ENCODE measurements around the gene PLB1. TPM values are rescaled to one million over a fixed set of nuclear protein-coding genes. Genes with fewer than 3 reads are reported as not detected.

The PLB1 gene
- total RNA-seq, 1 experiment from 2014 or later, result 0.91 TPM

GRCh38 chr2:28612131-28612812, 116.4 kb downstream of the PLB1 start:
- H3K9me3 Mint-ChIP-seq (ENCODE audit: unreplicated experiment), result peaks cover 6% of the 10 kb centered on the region

GRCh38 chr2:28613186-28613585, 117.3 kb downstream of the PLB1 start:
- TF ChIP-seq, protein P1, sequence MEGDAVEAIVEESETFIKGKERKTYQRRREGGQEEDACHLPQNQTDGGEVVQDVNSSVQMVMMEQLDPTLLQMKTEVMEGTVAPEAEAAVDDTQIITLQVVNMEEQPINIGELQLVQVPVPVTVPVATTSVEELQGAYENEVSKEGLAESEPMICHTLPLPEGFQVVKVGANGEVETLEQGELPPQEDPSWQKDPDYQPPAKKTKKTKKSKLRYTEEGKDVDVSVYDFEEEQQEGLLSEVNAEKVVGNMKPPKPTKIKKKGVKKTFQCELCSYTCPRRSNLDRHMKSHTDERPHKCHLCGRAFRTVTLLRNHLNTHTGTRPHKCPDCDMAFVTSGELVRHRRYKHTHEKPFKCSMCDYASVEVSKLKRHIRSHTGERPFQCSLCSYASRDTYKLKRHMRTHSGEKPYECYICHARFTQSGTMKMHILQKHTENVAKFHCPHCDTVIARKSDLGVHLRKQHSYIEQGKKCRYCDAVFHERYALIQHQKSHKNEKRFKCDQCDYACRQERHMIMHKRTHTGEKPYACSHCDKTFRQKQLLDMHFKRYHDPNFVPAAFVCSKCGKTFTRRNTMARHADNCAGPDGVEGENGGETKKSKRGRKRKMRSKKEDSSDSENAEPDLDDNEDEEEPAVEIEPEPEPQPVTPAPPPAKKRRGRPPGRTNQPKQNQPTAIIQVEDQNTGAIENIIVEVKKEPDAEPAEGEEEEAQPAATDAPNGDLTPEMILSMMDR (IDR thresholded peaks at IDR 0.05; ENCODE audit: unreplicated experiment), result no peak
- no TSS peak for BruUV-seq (replicated peaks)
- ChIA-PET POLR2A (interaction anchor here (0.7 to 6.0 kb wide), 6 partner anchors 18 to 138 kb away, joined by 3 to 34 read pairs (median 8); partner anchors contain the start of gene PPP1CB), CTCF (interaction anchor here (0.6 to 6.4 kb wide), 9 partner anchors 16 to 896 kb away, joined by 3 to 36 read pairs (median 3); no protein-coding TSS in a partner anchor)
- Mint-ChIP-seq H3K4me3 (ENCODE audit: unreplicated experiment) (no peak overlapping the region), H3K36me3 (ENCODE audit: insufficient read depth, unreplicated experiment) (no peaks in the 10 kb centered on the region), H3K9me3 (ENCODE audit: unreplicated experiment) (peaks cover 6% of the 10 kb centered on the region), H3K4me1 (ENCODE audit: insufficient read depth, unreplicated experiment) (peaks cover 38% of the 10 kb centered on the region), H3K27ac (ENCODE audit: low read depth, unreplicated experiment) (no peak overlapping the region), H3K27me3 (ENCODE audit: insufficient read depth, unreplicated experiment) (no peaks in the 10 kb centered on the region)
- DNase-seq (ENCODE audit: unreplicated experiment), result no peak
- intact Hi-C loops (cut with micrococcal nuclease), result loop anchor here (5.0 kb wide), 1 partner anchor 139 kb away; the partner anchor contains the start of gene PPP1CB

More at GRCh38 chr2:28612131-28612812, 116.4 kb downstream of the PLB1 start:
- H3K4me3 Mint-ChIP-seq (ENCODE audit: unreplicated experiment), result no peak overlapping the region
- ChIA-PET POLR2A (interaction anchor here (0.7 to 6.0 kb wide), 6 partner anchors 17 to 282 kb away, joined by 3 to 34 read pairs (median 7); partner anchors contain the start of genes PPP1CB and WDR43), CTCF (interaction anchor here (0.7 to 6.4 kb wide), 8 partner anchors 15 to 175 kb away, joined by 3 to 36 read pairs (median 4); no protein-coding TSS in a partner anchor)
- no peaks in the 10 kb centered on the region for H3K27me3 Mint-ChIP-seq (ENCODE audit: insufficient read depth, unreplicated experiment)
- H3K27ac Mint-ChIP-seq (ENCODE audit: low read depth, unreplicated experiment), result no peak overlapping the region
- no TSS peak for BruUV-seq (replicated peaks)
- intact Hi-C loops (cut with micrococcal nuclease), result loop anchor here (5.0 kb wide), 1 partner anchor 140 kb away; the partner anchor contains the start of gene PPP1CB
- peaks cover 33% of the 10 kb centered on the region for H3K4me1 Mint-ChIP-seq (ENCODE audit: insufficient read depth, unreplicated experiment)
- no peak for DNase-seq (ENCODE audit: unreplicated experiment)
- TF ChIP-seq, protein P1 (IDR thresholded peaks at IDR 0.05; ENCODE audit: unreplicated experiment), result no peak
- no peaks in the 10 kb centered on the region for H3K36me3 Mint-ChIP-seq (ENCODE audit: insufficient read depth, unreplicated experiment)

- Mint-ChIP-seq H3K4me1 (ENCODE audit: insufficient read depth, unreplicated experiment) (peaks cover 33% of the 10 kb centered on the region), H3K27me3 (ENCODE audit: insufficient read depth, unreplicated experiment) (no peaks in the 10 kb centered on the region), H3K27ac (ENCODE audit: low read depth, unreplicated experiment) (no peak overlapping the region), H3K4me3 (ENCODE audit: unreplicated experiment) (no peak overlapping the region), H3K36me3 (ENCODE audit: insufficient read depth, unreplicated experiment) (no peaks in the 10 kb centered on the region), H3K9me3 (ENCODE audit: unreplicated experiment) (peaks cover 6% of the 10 kb centered on the region)
- intact Hi-C loops (cut with micrococcal nuclease), result loop anchor here (1.0 to 5.0 kb wide), 2 partner anchors 102 to 138 kb away; partner anchors contain the start of gene PPP1CB
- ChIA-PET CTCF (interaction anchor here (0.6 to 6.4 kb wide), 4 partner anchors 20 to 139 kb away, joined by 3 to 36 read pairs (median 6); no protein-coding TSS in a partner anchor), POLR2A (interaction anchor here (0.6 to 6.0 kb wide), 10 partner anchors 19 to 527 kb away, joined by 3 to 34 read pairs (median 5); partner anchors contain the start of gene PPP1CB)
- BruUV-seq (replicated peaks), result TSS peak; percentile 95
- TF ChIP-seq, protein P1 (IDR thresholded peaks at IDR 0.05; ENCODE audit: unreplicated experiment), result no peak
- DNase-seq (ENCODE audit: unreplicated experiment), result peak; percentile 81
Observed at GRCh38 chr2:28613633-28614501, 118.0 kb downstream of the PLB1 start.
